Epithelial cell of esophagus (primary cell): Measurements from ENCODE around the gene MAD1L1.
A peak's percentile ranks its signal among the peaks of the same experiment; 100 is the strongest.

Source experiments
- DNase-seq: peaks from one replicate; pipeline ENCODE4 v3.0.0; 2010; ENCODE audit warnings: low read depth
- H3K4me3 ChIP-seq: 2 replicates; pipeline ENCODE4 v1.5.1; 2011; ENCODE audit warnings: mild to moderate bottlenecking, low read length, control low read depth
- TF ChIP-seq, protein P1 (sequence below): IDR thresholded peaks from 2 replicates; pipeline ENCODE4 v1.5.1; 2011; ENCODE audit warnings: low read depth, mild to moderate bottlenecking, low read length, control low read depth, inconsistent platforms; ENCODE audit not compliant: insufficient read depth; ENCODE audit errors: missing control alignments

Gene MAD1L1

DNA sequence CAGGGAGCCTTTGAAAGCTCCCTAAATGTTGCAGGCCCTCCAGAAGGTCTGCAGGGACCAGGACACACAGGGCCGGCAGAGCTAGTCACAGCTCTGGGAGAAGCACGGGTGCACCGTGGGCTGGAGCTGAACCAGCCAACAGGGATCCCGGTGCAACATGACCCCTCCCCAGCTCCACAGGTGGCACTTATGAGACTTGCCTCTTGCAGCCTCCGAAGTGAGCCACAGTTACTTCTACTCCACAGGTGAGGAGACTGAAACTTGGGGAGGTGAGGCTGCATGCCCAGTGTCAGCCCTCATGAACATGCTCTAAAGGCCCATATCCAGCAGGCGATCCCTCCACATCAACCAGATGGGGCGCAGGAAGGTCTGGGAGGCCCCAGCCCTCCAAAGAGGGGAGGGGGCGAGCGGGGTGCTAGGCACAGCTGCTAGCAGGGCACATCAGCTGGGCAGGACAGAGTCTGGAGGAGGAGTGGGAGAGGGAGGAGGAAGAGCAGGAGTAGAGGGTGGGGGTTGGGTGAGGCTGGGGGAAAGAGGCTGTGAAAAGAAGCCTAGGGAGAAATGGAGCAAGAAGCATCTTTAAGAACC is 338.3 kb downstream of the MAD1L1 start:
- TF ChIP-seq, protein P1, sequence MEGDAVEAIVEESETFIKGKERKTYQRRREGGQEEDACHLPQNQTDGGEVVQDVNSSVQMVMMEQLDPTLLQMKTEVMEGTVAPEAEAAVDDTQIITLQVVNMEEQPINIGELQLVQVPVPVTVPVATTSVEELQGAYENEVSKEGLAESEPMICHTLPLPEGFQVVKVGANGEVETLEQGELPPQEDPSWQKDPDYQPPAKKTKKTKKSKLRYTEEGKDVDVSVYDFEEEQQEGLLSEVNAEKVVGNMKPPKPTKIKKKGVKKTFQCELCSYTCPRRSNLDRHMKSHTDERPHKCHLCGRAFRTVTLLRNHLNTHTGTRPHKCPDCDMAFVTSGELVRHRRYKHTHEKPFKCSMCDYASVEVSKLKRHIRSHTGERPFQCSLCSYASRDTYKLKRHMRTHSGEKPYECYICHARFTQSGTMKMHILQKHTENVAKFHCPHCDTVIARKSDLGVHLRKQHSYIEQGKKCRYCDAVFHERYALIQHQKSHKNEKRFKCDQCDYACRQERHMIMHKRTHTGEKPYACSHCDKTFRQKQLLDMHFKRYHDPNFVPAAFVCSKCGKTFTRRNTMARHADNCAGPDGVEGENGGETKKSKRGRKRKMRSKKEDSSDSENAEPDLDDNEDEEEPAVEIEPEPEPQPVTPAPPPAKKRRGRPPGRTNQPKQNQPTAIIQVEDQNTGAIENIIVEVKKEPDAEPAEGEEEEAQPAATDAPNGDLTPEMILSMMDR: no peak
- no peak for DNase-seq
- H3K4me3 ChIP-seq: no peak overlapping the region

DNA sequence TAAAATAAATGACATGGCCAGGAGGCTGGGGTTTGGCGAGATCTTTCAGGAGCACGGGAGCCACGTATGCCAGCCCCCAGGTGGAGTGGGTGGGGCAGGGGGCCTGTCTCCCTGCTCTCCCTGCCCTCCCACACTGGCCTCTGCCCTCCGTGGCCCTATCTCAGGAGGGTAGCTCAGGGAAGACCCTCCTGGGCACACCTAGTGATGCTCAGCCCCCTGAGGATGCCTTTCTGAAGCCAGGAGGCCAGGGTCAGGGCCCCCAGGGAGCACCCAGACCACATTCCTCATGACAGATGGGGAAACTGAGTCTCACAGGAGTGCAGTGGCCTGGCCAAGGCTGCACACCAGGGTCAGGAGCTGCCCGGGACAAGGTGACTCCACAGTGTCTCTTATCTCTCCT is 339.3 kb downstream of the MAD1L1 start:
- TF ChIP-seq, protein P1: no peak
- DNase-seq: no peak
- no peak overlapping the region for H3K4me3 ChIP-seq

DNA sequence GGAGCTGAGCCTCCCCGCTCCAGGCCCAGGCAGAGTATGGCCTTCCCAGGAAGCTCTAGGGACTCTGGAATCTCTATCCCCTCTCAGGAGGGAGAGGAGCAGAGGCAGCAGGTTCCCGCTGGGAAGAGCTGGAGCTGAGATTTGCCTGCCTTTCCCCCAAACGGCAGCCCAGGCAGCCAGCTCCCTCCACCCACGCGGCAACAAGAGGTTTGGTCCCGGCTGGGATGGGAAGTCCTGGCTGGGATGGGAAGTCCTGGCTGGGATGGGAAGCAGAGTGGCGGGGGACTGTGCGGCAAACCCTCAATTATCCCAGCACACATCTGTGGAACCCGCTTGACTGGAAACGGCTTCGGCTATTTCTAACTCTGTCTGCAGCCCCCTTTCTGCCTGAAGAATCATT is 339.7 kb downstream of the MAD1L1 start:
- no peak for DNase-seq
- TF ChIP-seq, protein P1: no peak
- no peak overlapping the region for H3K4me3 ChIP-seq

DNA sequence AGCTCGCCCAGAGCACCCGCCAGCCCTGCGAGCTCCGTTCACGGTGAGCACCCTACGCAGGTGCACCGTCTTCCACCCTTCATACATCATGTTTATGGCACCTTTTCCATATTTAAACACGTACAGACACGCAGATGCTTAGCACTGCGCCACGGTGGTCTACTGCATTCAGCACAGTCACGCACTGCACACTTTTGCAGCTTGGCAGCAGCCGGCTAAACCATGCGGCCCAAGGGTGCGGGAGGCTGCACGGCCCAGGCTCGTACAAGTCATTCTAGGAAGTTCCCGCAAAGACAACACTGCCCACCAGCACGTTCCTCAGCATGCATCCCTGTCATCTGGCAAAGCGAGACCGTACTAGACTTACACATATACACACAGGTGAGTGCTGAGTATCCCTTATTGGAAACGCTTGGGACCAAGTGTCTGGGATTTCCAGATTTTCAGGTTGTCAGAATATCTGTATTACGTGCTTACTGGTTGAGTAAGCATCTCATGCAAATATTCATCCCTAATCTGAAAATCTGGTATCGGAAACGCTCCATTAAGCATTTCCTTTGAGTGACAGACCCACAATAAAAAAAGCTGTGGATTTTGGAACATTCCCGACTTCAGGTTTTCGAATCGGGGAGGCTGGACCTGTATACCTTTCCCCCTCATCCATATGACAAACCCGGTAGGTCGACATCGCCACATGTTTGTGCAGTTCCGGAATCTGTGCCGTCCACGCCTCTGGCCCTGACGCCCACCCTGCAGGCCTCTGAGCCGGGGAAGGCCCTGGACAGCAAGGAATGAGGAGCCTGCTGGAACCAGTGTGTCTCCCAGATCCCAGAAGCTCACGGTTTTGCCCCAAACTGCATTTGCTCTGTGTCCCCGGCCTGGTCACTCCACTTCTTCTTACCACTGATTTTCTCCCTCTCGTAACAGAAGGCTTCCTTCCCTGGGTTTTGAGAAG is 340.5 kb downstream of the MAD1L1 start:
- peak; percentile 51 for DNase-seq
- H3K4me3 ChIP-seq: no peak overlapping the region

DNA sequence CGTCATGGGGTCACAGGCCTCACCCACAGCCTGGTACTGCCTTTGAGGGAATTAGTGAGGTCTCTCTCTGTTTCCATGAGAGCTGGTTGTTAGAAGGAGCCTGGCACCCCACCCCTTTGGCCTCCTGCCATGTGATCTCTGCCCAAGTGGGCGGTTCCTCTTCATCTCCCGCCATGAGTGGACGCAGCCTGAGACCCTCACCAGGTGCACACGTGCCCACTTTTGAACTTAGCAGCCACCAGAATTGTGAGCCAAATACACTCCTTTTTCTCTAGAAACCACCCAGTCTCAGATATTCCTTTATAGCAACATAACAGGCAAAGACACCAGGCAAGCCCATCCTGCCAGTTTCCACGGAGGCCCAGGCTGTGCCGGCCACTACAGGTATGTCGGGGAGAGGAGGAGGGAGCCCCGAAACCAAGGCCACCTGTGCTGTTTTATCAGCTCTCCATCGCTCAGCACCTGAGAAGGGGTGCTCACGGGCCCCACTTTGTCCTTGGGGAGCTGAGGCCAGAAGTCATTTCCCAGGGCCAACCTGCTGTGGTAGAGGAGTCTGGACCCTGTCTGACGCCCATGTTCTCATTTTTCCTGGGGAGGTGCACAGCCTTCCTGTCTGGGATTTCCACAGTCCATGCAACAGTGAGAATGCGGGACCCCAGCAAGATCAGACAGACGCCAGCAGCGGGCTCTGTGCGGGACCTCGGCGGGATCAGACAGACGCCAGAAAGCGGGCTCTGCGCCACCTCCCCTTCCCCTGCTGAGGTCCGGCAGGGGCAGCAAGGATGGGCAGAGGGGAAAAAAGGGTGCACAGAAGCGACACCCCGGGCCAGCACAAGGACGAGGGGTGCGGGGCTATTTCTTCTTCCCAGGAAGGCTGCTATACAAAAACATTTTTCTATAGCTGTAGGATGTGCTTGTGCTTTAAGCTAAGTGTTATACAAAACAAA is 342.2 kb downstream of the MAD1L1 start:
- no peak for DNase-seq
- TF ChIP-seq, protein P1: no peak
- H3K4me3 ChIP-seq: no peak overlapping the region

More for the DNA sequence above, 340.5 kb downstream of the MAD1L1 start:
- TF ChIP-seq, protein P1: no peak

DNA sequence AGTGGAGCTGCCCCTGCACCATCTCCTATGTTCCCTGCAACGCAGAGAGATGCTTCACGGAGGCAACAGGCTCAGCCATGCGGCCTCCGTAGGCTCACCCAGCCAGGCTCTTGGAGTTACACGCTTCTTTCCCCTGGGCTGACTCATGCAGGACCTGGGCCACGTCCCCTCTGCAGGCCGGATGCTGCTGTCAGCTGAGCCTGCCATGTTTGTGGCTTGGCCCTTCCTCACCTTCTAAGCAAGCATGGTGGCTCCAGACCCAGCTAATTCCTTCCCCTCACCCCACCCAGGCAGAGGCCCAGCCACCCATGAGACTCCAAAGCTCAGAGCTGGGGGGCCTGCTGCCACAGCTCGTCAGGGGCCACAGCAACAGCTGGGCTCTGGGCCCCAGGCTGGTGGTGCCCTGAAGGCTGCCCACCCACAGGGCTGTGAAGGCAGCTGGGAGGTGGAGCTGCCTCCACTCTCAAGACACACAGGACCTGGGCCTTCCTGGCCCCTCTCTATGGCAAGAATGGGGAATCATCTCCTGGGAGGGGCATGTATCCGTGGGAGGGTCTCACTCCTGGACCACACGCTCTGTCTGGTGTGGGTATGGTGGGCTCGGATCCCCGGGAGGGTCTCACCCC is 343.1 kb downstream of the MAD1L1 start:
- DNase-seq: peak; percentile 10
- TF ChIP-seq, protein P1: no peak
- H3K4me3 ChIP-seq: no peak overlapping the region
